Measurements from ENCODE around the gene GRM1. TPM values are rescaled to one million over a fixed set of nuclear protein-coding genes. Genes with fewer than 3 reads are reported as not detected.

GRM1 gene
- total and polyA plus RNA-seq, 2 experiments from 2014 or later = 0.29 to 0.63 TPM

DNA sequence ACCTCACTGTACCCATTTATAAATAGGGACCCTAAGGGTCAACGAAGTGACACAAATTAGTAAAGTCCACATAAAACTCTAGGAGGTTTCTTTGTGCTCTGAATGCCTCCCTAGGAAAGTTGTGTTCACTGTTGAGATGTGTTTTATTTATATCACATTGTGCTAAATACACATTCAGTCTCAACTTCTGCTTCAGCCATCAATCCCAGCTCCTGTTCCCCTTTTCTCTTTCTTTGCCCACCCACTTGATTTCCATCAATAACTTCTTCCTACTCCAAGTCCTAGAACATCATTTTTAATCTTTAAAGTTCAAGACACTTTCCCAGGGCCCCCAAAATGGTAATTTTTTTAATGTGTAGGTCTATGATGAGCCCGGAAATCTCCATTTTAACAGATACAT is 306.5 kb downstream of the GRM1 start (continued):
- TF ChIP-seq, protein P1, sequence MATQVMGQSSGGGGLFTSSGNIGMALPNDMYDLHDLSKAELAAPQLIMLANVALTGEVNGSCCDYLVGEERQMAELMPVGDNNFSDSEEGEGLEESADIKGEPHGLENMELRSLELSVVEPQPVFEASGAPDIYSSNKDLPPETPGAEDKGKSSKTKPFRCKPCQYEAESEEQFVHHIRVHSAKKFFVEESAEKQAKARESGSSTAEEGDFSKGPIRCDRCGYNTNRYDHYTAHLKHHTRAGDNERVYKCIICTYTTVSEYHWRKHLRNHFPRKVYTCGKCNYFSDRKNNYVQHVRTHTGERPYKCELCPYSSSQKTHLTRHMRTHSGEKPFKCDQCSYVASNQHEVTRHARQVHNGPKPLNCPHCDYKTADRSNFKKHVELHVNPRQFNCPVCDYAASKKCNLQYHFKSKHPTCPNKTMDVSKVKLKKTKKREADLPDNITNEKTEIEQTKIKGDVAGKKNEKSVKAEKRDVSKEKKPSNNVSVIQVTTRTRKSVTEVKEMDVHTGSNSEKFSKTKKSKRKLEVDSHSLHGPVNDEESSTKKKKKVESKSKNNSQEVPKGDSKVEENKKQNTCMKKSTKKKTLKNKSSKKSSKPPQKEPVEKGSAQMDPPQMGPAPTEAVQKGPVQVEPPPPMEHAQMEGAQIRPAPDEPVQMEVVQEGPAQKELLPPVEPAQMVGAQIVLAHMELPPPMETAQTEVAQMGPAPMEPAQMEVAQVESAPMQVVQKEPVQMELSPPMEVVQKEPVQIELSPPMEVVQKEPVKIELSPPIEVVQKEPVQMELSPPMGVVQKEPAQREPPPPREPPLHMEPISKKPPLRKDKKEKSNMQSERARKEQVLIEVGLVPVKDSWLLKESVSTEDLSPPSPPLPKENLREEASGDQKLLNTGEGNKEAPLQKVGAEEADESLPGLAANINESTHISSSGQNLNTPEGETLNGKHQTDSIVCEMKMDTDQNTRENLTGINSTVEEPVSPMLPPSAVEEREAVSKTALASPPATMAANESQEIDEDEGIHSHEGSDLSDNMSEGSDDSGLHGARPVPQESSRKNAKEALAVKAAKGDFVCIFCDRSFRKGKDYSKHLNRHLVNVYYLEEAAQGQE (IDR thresholded peaks at IDR 0.05; ENCODE audit: unreplicated experiment) = no peak

DNA sequence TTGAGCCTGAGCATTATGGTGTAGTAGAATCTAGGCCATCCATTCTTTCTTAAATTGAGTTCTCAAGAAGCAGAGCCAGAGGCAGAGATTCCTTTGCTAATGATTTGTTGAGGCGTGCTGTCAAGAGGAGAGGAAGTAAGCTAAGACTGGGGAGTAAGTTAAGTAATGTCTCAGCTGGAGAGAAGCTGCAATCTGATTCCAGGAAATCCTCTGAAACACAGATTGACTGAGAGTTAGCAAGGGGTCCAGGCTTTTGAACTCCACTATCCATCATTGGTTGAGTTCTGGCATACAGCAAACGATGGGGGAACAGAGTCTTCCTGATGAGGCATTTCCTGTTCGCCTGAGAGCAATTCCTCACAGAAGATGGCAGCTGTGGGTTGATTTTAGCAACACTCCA is 307.3 kb downstream of the GRM1 start:
- H3K36me3 Mint-ChIP-seq (ENCODE audit: low read depth) = no peaks in the 10 kb centered on the region
- TF ChIP-seq, protein P2, sequence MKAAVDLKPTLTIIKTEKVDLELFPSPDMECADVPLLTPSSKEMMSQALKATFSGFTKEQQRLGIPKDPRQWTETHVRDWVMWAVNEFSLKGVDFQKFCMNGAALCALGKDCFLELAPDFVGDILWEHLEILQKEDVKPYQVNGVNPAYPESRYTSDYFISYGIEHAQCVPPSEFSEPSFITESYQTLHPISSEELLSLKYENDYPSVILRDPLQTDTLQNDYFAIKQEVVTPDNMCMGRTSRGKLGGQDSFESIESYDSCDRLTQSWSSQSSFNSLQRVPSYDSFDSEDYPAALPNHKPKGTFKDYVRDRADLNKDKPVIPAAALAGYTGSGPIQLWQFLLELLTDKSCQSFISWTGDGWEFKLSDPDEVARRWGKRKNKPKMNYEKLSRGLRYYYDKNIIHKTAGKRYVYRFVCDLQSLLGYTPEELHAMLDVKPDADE (IDR thresholded peaks at IDR 0.05) = no peak
- TF ChIP-seq NANOG (IDR thresholded peaks at IDR 0.05; ENCODE audit: borderline replicate concordance) = 0 out of 2 replicates have a peak, but pooled peaks have one; percentile 11
- H3F3A ChIP-seq (replicated peaks; ENCODE audit: low read depth) = no peaks in the 10 kb centered on the region
- no peak overlapping the region for H3K4me3 ChIP-seq
- no peak overlapping the region for H3K4me3 Mint-ChIP-seq
- H3K4me2 ChIP-seq = no peak overlapping the region
- H3K79me2 ChIP-seq (replicated peaks; ENCODE audit: insufficient read depth) = no peaks in the 10 kb centered on the region
- peaks cover 15% of the 10 kb centered on the region; the same call in 1 of the 2 replicates for H3K9me2 ChIP-seq (ENCODE audit: insufficient read depth)
- H3K4me1 Mint-ChIP-seq = peaks cover 10% of the 10 kb centered on the region
- H3K4me1 ChIP-seq (ENCODE audit: insufficient read depth) = no peaks in the 10 kb centered on the region
- no peaks in the 10 kb centered on the region for H3K36me3 ChIP-seq (ENCODE audit: insufficient read depth)
- peaks cover 5% of the 10 kb centered on the region; the same call in 1 of the 3 replicates for H3K9me3 Mint-ChIP-seq
- H3K27me3 ChIP-seq (ENCODE audit: insufficient read depth) = no peaks in the 10 kb centered on the region
- no peaks in the 10 kb centered on the region for H4K20me1 ChIP-seq (replicated peaks; ENCODE audit: insufficient read depth)
- no peak overlapping the region for H3K27ac ChIP-seq (ENCODE audit: low read depth)
- DNase-seq (ENCODE audit: low spot score) (no peak), ATAC-seq (no peak)
- no peak overlapping the region for H3K27ac Mint-ChIP-seq
- H2AFZ ChIP-seq = peak overlapping the region; percentile 18; the same call in 1 of the 2 replicates
- H3K27me3 Mint-ChIP-seq (ENCODE audit: insufficient read depth, low read depth, poor library complexity) = peaks cover 5% of the 10 kb centered on the region

- Mint-ChIP-seq H3K4me3 (no peak overlapping the region), H3K27ac (no peak overlapping the region), H3K9me3 (peaks cover 5% of the 10 kb centered on the region; the same call in 1 of the 3 replicates), H3K27me3 (ENCODE audit: insufficient read depth, low read depth, poor library complexity) (peaks cover 5% of the 10 kb centered on the region), H3K36me3 (ENCODE audit: low read depth) (no peaks in the 10 kb centered on the region), H3K4me1 (peaks cover 10% of the 10 kb centered on the region)
- ATAC-seq (no peak), DNase-seq (ENCODE audit: low spot score) (no peak)
- Histone ChIP-seq H4K20me1 (replicated peaks; ENCODE audit: insufficient read depth) (no peaks in the 10 kb centered on the region), H3F3A (replicated peaks; ENCODE audit: low read depth) (no peaks in the 10 kb centered on the region), H3K79me2 (replicated peaks; ENCODE audit: insufficient read depth) (no peaks in the 10 kb centered on the region), H3K27ac (ENCODE audit: low read depth) (no peak overlapping the region), H3K27me3 (ENCODE audit: insufficient read depth) (no peaks in the 10 kb centered on the region), H3K9me2 (ENCODE audit: insufficient read depth) (peaks cover 11% of the 10 kb centered on the region; the same call in 1 of the 2 replicates), H3K4me3 (no peak overlapping the region), H3K36me3 (ENCODE audit: insufficient read depth) (no peaks in the 10 kb centered on the region), H3K4me2 (no peak overlapping the region), H3K4me1 (ENCODE audit: insufficient read depth) (no peaks in the 10 kb centered on the region), H2AFZ (no peak overlapping the region)
- no peak for TF ChIP-seq STAT1 (IDR thresholded peaks at IDR 0.05; ENCODE audit: unreplicated experiment)
- no peak for TF ChIP-seq EZH2 (IDR thresholded peaks at IDR 0.05; ENCODE audit: low read depth, unreplicated experiment)
- TF ChIP-seq, protein P3, sequence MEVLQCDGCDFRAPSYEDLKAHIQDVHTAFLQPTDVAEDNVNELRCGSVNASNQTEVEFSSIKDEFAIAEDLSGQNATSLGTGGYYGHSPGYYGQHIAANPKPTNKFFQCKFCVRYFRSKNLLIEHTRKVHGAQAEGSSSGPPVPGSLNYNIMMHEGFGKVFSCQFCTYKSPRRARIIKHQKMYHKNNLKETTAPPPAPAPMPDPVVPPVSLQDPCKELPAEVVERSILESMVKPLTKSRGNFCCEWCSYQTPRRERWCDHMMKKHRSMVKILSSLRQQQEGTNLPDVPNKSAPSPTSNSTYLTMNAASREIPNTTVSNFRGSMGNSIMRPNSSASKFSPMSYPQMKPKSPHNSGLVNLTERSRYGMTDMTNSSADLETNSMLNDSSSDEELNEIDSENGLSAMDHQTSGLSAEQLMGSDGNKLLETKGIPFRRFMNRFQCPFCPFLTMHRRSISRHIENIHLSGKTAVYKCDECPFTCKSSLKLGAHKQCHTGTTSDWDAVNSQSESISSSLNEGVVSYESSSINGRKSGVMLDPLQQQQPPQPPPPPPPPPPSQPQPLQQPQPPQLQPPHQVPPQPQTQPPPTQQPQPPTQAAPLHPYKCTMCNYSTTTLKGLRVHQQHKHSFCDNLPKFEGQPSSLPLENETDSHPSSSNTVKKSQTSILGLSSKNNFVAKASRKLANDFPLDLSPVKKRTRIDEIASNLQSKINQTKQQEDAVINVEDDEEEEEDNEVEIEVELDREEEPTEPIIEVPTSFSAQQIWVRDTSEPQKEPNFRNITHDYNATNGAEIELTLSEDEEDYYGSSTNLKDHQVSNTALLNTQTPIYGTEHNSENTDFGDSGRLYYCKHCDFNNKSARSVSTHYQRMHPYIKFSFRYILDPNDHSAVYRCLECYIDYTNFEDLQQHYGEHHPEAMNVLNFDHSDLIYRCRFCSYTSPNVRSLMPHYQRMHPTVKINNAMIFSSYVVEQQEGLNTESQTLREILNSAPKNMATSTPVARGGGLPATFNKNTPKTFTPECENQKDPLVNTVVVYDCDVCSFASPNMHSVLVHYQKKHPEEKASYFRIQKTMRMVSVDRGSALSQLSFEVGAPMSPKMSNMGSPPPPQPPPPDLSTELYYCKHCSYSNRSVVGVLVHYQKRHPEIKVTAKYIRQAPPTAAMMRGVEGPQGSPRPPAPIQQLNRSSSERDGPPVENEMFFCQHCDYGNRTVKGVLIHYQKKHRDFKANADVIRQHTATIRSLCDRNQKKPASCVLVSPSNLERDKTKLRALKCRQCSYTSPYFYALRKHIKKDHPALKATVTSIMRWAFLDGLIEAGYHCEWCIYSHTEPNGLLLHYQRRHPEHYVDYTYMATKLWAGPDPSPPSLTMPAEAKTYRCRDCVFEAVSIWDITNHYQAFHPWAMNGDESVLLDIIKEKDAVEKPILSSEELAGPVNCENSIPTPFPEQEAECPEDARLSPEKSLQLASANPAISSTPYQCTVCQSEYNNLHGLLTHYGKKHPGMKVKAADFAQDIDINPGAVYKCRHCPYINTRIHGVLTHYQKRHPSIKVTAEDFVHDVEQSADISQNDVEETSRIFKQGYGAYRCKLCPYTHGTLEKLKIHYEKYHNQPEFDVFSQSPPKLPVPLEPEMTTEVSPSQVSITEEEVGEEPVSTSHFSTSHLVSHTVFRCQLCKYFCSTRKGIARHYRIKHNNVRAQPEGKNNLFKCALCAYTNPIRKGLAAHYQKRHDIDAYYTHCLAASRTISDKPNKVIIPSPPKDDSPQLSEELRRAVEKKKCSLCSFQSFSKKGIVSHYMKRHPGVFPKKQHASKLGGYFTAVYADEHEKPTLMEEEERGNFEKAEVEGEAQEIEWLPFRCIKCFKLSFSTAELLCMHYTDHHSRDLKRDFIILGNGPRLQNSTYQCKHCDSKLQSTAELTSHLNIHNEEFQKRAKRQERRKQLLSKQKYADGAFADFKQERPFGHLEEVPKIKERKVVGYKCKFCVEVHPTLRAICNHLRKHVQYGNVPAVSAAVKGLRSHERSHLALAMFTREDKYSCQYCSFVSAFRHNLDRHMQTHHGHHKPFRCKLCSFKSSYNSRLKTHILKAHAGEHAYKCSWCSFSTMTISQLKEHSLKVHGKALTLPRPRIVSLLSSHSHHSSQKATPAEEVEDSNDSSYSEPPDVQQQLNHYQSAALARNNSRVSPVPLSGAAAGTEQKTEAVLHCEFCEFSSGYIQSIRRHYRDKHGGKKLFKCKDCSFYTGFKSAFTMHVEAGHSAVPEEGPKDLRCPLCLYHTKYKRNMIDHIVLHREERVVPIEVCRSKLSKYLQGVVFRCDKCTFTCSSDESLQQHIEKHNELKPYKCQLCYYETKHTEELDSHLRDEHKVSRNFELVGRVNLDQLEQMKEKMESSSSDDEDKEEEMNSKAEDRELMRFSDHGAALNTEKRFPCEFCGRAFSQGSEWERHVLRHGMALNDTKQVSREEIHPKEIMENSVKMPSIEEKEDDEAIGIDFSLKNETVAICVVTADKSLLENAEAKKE (CRISPR knock-in tag; IDR thresholded peaks at IDR 0.05) = no peak
- no peak for TF ChIP-seq EZH2phosphoT487 (IDR thresholded peaks at IDR 0.05; ENCODE audit: unreplicated experiment)
- TF ChIP-seq ZNF114 (CRISPR knock-in tag; IDR thresholded peaks at IDR 0.05) = no peak
These were observed 308.5 kb downstream of the GRM1 start for GRCh38 chr6:146337376-146337775.
